ENCODE results near the gene PRUNE1.

- TF ChIP-seq CTCF (conservative IDR thresholded peaks at IDR 0.05; ENCODE audit: low read length) = no peak
- TF ChIP-seq EZH2phosphoT487 (IDR thresholded peaks at IDR 0.05; ENCODE audit: borderline replicate concordance) = no peak
Measured at GRCh38 chr1:151026460-151026859, 18.2 kb downstream of the PRUNE1 start.
